OCI-LY7 (cell line): ENCODE results near the gene TPH1.

Experiments
- EZH2phosphoT487 ChIP-seq: fragments of 200-600 bp; sonication (generic); IDR thresholded peaks from 2 replicates; pipeline ENCODE4 v1.6.1; 2018; ENCODE audit warnings: low read depth, borderline replicate concordance, mild to moderate bottlenecking, mixed run types, antibody characterized with exemption, low read length, moderate library complexity, mixed read lengths
- TF ChIP-seq, protein P1 (sequence below): fragments of 200-600 bp; sonication (generic); conservative IDR thresholded peaks from 2 replicates; pipeline ENCODE4 v1.5.1; 2014; ENCODE audit warnings: mild to moderate bottlenecking, antibody characterized with exemption, low read length, moderate library complexity, mixed read lengths

DNA sequence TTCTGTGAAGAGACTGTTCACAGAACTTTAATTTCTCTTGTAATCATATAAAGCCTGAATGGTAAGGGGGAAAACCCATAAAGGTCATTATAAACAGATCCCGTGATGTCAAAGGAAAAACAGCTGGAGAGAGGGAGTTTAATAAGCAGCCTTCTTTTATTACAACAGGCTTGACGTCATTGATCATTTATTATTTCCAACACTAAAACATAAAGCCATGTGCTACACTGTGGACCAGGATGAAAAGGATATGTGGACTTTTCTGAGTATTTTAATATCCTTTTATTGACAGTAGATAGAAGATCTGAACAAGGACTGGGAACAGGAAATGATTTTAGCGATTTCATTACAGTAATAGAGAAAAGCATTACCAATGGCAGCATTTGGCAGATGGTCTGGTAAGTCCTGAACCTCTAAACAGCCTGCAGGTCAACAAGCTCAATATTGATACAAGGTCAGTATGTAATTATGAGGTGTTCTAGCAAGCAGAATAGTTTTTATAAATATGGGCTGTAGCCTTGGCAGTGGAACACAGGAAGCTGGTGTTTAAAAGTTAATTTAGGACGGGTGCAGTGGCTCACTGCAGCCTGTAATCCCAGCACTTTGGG, 25.1 kb upstream of the TPH1 start:
- TF ChIP-seq, protein P1, sequence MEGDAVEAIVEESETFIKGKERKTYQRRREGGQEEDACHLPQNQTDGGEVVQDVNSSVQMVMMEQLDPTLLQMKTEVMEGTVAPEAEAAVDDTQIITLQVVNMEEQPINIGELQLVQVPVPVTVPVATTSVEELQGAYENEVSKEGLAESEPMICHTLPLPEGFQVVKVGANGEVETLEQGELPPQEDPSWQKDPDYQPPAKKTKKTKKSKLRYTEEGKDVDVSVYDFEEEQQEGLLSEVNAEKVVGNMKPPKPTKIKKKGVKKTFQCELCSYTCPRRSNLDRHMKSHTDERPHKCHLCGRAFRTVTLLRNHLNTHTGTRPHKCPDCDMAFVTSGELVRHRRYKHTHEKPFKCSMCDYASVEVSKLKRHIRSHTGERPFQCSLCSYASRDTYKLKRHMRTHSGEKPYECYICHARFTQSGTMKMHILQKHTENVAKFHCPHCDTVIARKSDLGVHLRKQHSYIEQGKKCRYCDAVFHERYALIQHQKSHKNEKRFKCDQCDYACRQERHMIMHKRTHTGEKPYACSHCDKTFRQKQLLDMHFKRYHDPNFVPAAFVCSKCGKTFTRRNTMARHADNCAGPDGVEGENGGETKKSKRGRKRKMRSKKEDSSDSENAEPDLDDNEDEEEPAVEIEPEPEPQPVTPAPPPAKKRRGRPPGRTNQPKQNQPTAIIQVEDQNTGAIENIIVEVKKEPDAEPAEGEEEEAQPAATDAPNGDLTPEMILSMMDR, result no peak
- no peak for TF ChIP-seq EZH2phosphoT487
